CD8-positive, alpha-beta memory T cell (primary cell): ENCODE results near the gene CD9. TPM values are rescaled to one million over a fixed set of nuclear protein-coding genes. Genes with fewer than 3 reads are reported as not detected.

ENCODE experiments used
- CTCF ChIA-PET: fragments of 350-600 bp; sonication (Branson Sonifier 250); formaldehyde crosslinking; loops from one replicate; lab custom pipeline; 2021; ENCODE audit warnings: antibody characterized with exemption; lab: Charles Lee
- POLR2A ChIA-PET: fragments of 350-600 bp; sonication (Branson Sonifier 250); formaldehyde crosslinking; loops from one replicate; lab custom pipeline; 2021; ENCODE audit warnings: antibody characterized with exemption; lab: Charles Lee
- DNase-seq, 5 donors: peaks; one replicate each; pipeline versions ENCODE4 v3.0.0 to v3.0.0-alpha.2; 2020 to 2022; ENCODE audit warnings: mixed read lengths in 1 of 5
- H3K27ac ChIP-seq: one replicate; pipeline ENCODE4 v1.7.0; 2013; ENCODE audit warnings: low read depth, mild to moderate bottlenecking, low read length, moderate library complexity
- H3K27me3 ChIP-seq: 2 replicates; pipeline ENCODE4 v1.7.0; 2013; ENCODE audit warnings: low read length, mild to moderate bottlenecking; ENCODE audit not compliant: insufficient read depth, poor library complexity, severe bottlenecking
- H3K36me3 ChIP-seq: 2 replicates; pipeline ENCODE4 v1.7.0; 2013; ENCODE audit warnings: mild to moderate bottlenecking, low read length, moderate library complexity; ENCODE audit not compliant: insufficient read depth
- H3K4me1 ChIP-seq: 2 replicates; pipeline ENCODE4 v1.7.0; 2013; ENCODE audit warnings: mild to moderate bottlenecking, low read length, moderate library complexity; ENCODE audit not compliant: insufficient read depth
- H3K4me3 ChIP-seq: 2 replicates; pipeline ENCODE4 v1.7.0; 2013; ENCODE audit warnings: mild to moderate bottlenecking, low read length
- H3K9me3 ChIP-seq: 2 replicates; pipeline ENCODE4 v1.7.0; 2013; ENCODE audit warnings: mild to moderate bottlenecking, low read length
- H3K27ac Mint-ChIP-seq, 8 donors: one replicate each; pipeline ENCODE4 v1.8.0; 2020 to 2021; ENCODE audit warnings: mixed read lengths in 8 of 8, mild to moderate bottlenecking in 6 of 8, inconsistent platforms in 3 of 8, moderate library complexity in 3 of 8
- H3K27me3 Mint-ChIP-seq, 2 donors: one replicate each; pipeline ENCODE4 v1.8.0; 2020 to 2021; ENCODE audit warnings: mixed read lengths in 2 of 2, mild to moderate bottlenecking in 1 of 2, moderate library complexity in 1 of 2
- H3K36me3 Mint-ChIP-seq, 3 donors: one replicate each; pipeline ENCODE4 v1.8.0; 2020 to 2021; ENCODE audit warnings: mixed read lengths in 3 of 3, inconsistent platforms in 1 of 3, mild to moderate bottlenecking in 1 of 3
- H3K4me1 Mint-ChIP-seq, 3 donors: one replicate each; pipeline ENCODE4 v1.8.0; 2020 to 2021; ENCODE audit warnings: mixed read lengths in 3 of 3, inconsistent platforms in 1 of 3, mild to moderate bottlenecking in 1 of 3
- H3K4me3 Mint-ChIP-seq, 7 donors: one replicate each; pipeline ENCODE4 v1.8.0; 2020 to 2021; ENCODE audit warnings: mixed read lengths in 7 of 7, mild to moderate bottlenecking in 6 of 7, moderate library complexity in 4 of 7, inconsistent platforms in 2 of 7
- H3K9me3 Mint-ChIP-seq, 5 donors: one replicate each; pipeline ENCODE4 v1.8.0; 2020 to 2022; ENCODE audit warnings: mixed read lengths in 5 of 5, mild to moderate bottlenecking in 3 of 5, moderate library complexity in 2 of 5, inconsistent platforms in 1 of 5
- polyA plus RNA-seq: library from polyadenylated mRNA; unstranded; fragments of 300-500 nt; fragmentation: Illumina TruSeq; gene quantifications from one replicate; pipeline ENCODE4 v1.2.3, GENCODE V29; 2021
- total RNA-seq, 2 experiments: library from RNA; stranded (reverse); gene quantifications; one replicate each; pipeline ENCODE4 v1.2.3, GENCODE V29; 2021

The CD9 gene
- total and polyA plus RNA-seq, 3 experiments from 2014 or later: 6.9 to 16.2 (median 13.5) TPM

- no peaks in the 10 kb centered on the region for H3K4me1 ChIP-seq
- POLR2A ChIA-PET: no interaction called here
- no peak overlapping the region for H3K27ac ChIP-seq
- H3K4me3 ChIP-seq: no peak overlapping the region
- peaks cover 0 to 14% (median 0%) of the 10 kb centered on the region in 3 donors for H3K4me1 Mint-ChIP-seq
- H3K9me3 Mint-ChIP-seq: no peaks in the 10 kb centered on the region
- H3K36me3 ChIP-seq: no peaks in the 10 kb centered on the region
- no peak overlapping the region for H3K4me3 Mint-ChIP-seq
- H3K27me3 Mint-ChIP-seq: peaks cover 0 to 5% of the 10 kb centered on the region in 2 donors
- CTCF ChIA-PET: interaction anchor here (0.8 to 3.6 kb wide), 2 partner anchors 16 to 20 kb away, joined by 4 to 18 read pairs; no protein-coding TSS in a partner anchor
- no peak for DNase-seq
- no peak overlapping the region for H3K27ac Mint-ChIP-seq
- H3K27me3 ChIP-seq: no peaks in the 10 kb centered on the region
- H3K36me3 Mint-ChIP-seq: no peaks in the 10 kb centered on the region
- H3K9me3 ChIP-seq: no peaks in the 10 kb centered on the region
Measured at GRCh38 chr12:6213969-6214368, 13.8 kb downstream of the CD9 start.

GRCh38 chr12:6214633-6215032 lies 14.4 kb downstream of the CD9 start:
- H3K36me3 ChIP-seq: no peaks in the 10 kb centered on the region
- H3K4me3 ChIP-seq: no peak overlapping the region
- DNase-seq: no peak
- H3K36me3 Mint-ChIP-seq: no peaks in the 10 kb centered on the region
- no peak overlapping the region for H3K27ac ChIP-seq
- H3K4me3 Mint-ChIP-seq: no peak overlapping the region
- H3K9me3 ChIP-seq: no peaks in the 10 kb centered on the region
- POLR2A ChIA-PET: no interaction called here
- H3K9me3 Mint-ChIP-seq: no peaks in the 10 kb centered on the region
- peaks cover under 1 to 5% of the 10 kb centered on the region in 2 donors for H3K27me3 Mint-ChIP-seq
- H3K4me1 Mint-ChIP-seq: peaks cover 0 to 14% (median 0%) of the 10 kb centered on the region in 3 donors
- no peaks in the 10 kb centered on the region for H3K4me1 ChIP-seq
- no peaks in the 10 kb centered on the region for H3K27me3 ChIP-seq
- no peak overlapping the region for H3K27ac Mint-ChIP-seq
- CTCF ChIA-PET: interaction anchor here (0.8 to 3.6 kb wide), 3 partner anchors 16 to 20 kb away, joined by 4 to 18 read pairs (median 5); no protein-coding TSS in a partner anchor

DNA sequence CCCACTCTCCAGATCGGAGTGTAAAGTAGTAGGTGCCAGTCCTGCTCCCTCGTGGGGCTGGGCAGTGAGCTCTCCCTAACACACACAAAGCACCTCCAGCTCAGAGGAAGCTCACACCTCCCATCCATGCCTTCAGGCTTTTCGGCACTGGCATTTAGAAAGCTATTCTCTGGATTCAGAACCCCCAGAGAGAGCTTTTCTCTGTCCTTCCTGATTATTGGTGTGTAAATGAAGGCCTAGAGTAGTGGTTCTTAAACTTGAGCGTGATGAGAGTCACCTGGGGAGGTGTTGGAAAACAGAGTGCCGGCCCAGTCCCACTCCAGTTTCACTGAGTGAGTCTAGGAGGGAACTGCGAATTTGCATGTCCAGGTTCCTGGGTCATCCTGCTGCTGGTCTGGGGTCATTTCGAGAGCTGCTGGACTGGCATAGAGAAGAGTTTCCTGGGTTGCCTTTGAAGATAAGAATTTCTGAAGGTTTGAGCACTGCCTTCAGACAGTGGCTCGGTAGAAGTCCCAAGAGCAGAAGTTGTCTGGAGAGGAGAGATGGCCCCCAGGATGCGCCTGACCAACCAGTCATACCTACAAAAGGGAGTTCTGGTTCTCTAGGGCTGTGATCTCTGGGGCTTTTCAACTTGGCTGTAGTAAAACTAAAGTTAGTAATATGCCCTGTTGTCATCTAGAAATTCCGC lies 15.1 kb downstream of the CD9 start:
- CTCF ChIA-PET: interaction anchor here (1.1 to 1.3 kb wide), 2 partner anchors 14 to 20 kb away, joined by 3 to 5 read pairs; no protein-coding TSS in a partner anchor
- H3K27me3 ChIP-seq: no peaks in the 10 kb centered on the region
- Mint-ChIP-seq H3K27ac (no peak overlapping the region), H3K4me1 (peaks cover 0 to 14% (median 0%) of the 10 kb centered on the region in 3 donors), H3K36me3 (no peaks in the 10 kb centered on the region), H3K4me3 (peak overlapping the region in 1 of 7 donors; percentile 6), H3K9me3 (no peaks in the 10 kb centered on the region), H3K27me3 (peaks cover 4 to 7% of the 10 kb centered on the region in 2 donors)
- no peak for DNase-seq
- H3K4me1 ChIP-seq: no peaks in the 10 kb centered on the region
- no peaks in the 10 kb centered on the region for H3K36me3 ChIP-seq
- H3K27ac ChIP-seq: no peak overlapping the region
- POLR2A ChIA-PET: no interaction called here
- H3K9me3 ChIP-seq: no peaks in the 10 kb centered on the region
- no peak overlapping the region for H3K4me3 ChIP-seq

- Mint-ChIP-seq H3K9me3 (no peaks in the 10 kb centered on the region), H3K27ac (peak overlapping the region in 1 of 8 donors; percentile 72), H3K27me3 (peaks cover 4 to 8% of the 10 kb centered on the region in 2 donors), H3K4me1 (peaks cover 0 to 10% (median 0%) of the 10 kb centered on the region in 3 donors), H3K36me3 (no peaks in the 10 kb centered on the region), H3K4me3 (no peak overlapping the region)
- no peak overlapping the region for H3K4me3 ChIP-seq
- no peaks in the 10 kb centered on the region for H3K9me3 ChIP-seq
- H3K4me1 ChIP-seq: no peaks in the 10 kb centered on the region
- no peak overlapping the region for H3K27ac ChIP-seq
- CTCF ChIA-PET: interaction anchor here (1.1 to 1.3 kb wide), 2 partner anchors 15 to 21 kb away, joined by 3 to 5 read pairs; no protein-coding TSS in a partner anchor
- DNase-seq: no peak
- H3K36me3 ChIP-seq: no peaks in the 10 kb centered on the region
- POLR2A ChIA-PET: no interaction called here
- H3K27me3 ChIP-seq: no peaks in the 10 kb centered on the region
Measured at GRCh38 chr12:6215932-6216494, 15.8 kb downstream of the CD9 start.

DNA sequence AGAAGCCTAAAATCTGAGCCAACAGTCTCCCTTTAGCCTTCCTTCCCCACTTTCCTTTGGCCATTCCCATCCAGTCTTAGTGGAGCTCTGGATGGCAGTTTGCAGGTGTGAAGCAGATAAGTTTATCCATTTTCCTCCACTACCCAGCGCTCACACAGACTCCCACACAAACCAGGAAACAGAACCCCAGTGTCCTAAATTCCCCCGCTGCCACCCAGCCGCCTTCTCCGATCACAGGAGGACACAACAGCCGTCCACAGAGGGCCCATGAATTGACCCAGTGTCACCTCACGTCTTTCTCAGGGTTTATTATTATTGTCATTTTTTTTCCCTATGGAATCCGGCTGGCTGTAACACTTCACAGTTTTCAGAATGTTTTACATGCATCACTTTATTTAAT lies 16.4 kb downstream of the CD9 start:
- no peaks in the 10 kb centered on the region for H3K9me3 ChIP-seq
- Mint-ChIP-seq H3K36me3 (no peaks in the 10 kb centered on the region), H3K4me1 (peaks cover 0 to 10% (median 0%) of the 10 kb centered on the region in 3 donors), H3K9me3 (no peaks in the 10 kb centered on the region), H3K4me3 (no peak overlapping the region), H3K27ac (no peak overlapping the region), H3K27me3 (peaks cover 4 to 8% of the 10 kb centered on the region in 2 donors)
- H3K4me1 ChIP-seq: no peaks in the 10 kb centered on the region
- no peaks in the 10 kb centered on the region for H3K27me3 ChIP-seq
- ChIA-PET CTCF (no interaction called here), POLR2A (no interaction called here)
- DNase-seq: no peak
- no peaks in the 10 kb centered on the region for H3K36me3 ChIP-seq
- H3K4me3 ChIP-seq: no peak overlapping the region
- no peak overlapping the region for H3K27ac ChIP-seq

- no peak overlapping the region for H3K27ac ChIP-seq
- Mint-ChIP-seq H3K4me1 (peaks cover 0 to 10% (median 0%) of the 10 kb centered on the region in 3 donors), H3K27ac (no peak overlapping the region), H3K9me3 (no peaks in the 10 kb centered on the region), H3K36me3 (no peaks in the 10 kb centered on the region), H3K4me3 (no peak overlapping the region), H3K27me3 (peaks cover 4 to 6% of the 10 kb centered on the region in 2 donors)
- DNase-seq: no peak
- POLR2A ChIA-PET: no interaction called here
- no peaks in the 10 kb centered on the region for H3K9me3 ChIP-seq
- no peaks in the 10 kb centered on the region for H3K36me3 ChIP-seq
- H3K4me1 ChIP-seq: no peaks in the 10 kb centered on the region
- H3K27me3 ChIP-seq: no peaks in the 10 kb centered on the region
- H3K4me3 ChIP-seq: no peak overlapping the region
- CTCF ChIA-PET: interaction anchor here (1.4 kb wide), 1 partner anchor 60 kb away, joined by 3 read pairs; no protein-coding TSS in a partner anchor
Measured at GRCh38 chr12:6218347-6218925, 18.2 kb downstream of the CD9 start.

- Histone ChIP-seq H3K4me1 (no peaks in the 10 kb centered on the region), H3K27me3 (no peaks in the 10 kb centered on the region), H3K4me3 (no peak overlapping the region), H3K27ac (no peak overlapping the region), H3K36me3 (no peaks in the 10 kb centered on the region), H3K9me3 (no peaks in the 10 kb centered on the region)
- CTCF ChIA-PET: no interaction called here
- Mint-ChIP-seq H3K9me3 (no peaks in the 10 kb centered on the region), H3K27ac (peak overlapping the region in 1 of 8 donors; percentile 27), H3K4me3 (no peak overlapping the region), H3K36me3 (no peaks in the 10 kb centered on the region), H3K4me1 (peaks cover 0 to 10% (median 0%) of the 10 kb centered on the region in 3 donors), H3K27me3 (peaks cover 4 to 5% of the 10 kb centered on the region in 2 donors)
- POLR2A ChIA-PET: no interaction called here
- no peak for DNase-seq
Measured at GRCh38 chr12:6219980-6220379, 19.8 kb downstream of the CD9 start.

DNA sequence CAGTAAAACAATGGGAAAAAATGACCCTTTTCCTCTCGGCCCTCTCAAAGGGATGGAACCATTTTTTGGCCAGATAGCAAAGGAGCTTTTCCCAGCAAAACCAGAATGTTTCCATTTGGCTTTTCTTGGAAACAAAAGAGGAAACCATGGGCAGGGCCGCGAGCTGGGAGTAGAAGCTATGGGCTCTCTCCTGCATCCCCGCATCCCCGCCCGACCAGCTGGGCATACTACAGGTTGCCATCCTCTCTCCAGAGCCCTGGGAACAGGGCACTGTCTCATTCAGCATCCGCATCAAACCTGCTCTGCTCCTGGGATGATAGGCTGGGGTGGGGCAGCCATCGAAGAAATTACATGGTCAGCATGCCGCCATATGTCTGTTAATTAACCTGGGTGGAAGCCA lies 20.9 kb downstream of the CD9 start:
- Mint-ChIP-seq H3K27ac (no peak overlapping the region), H3K4me1 (peaks cover 0 to 9% (median 0%) of the 10 kb centered on the region in 3 donors), H3K27me3 (peaks cover 4 to 5% of the 10 kb centered on the region in 2 donors), H3K36me3 (no peaks in the 10 kb centered on the region), H3K9me3 (no peaks in the 10 kb centered on the region), H3K4me3 (no peak overlapping the region)
- no peak for DNase-seq
- H3K4me3 ChIP-seq: no peak overlapping the region
- POLR2A ChIA-PET: no interaction called here
- no peak overlapping the region for H3K27ac ChIP-seq
- H3K4me1 ChIP-seq: no peaks in the 10 kb centered on the region
- CTCF ChIA-PET: interaction anchor here (1.1 kb wide), 1 partner anchor 58 kb away, joined by 3 read pairs; no protein-coding TSS in a partner anchor
- no peaks in the 10 kb centered on the region for H3K36me3 ChIP-seq
- no peaks in the 10 kb centered on the region for H3K27me3 ChIP-seq
- H3K9me3 ChIP-seq: no peaks in the 10 kb centered on the region
